Activated T-helper 1 cell treated with Interleukin-2 at 50 U/mL for 16 hours (primary cell): ENCODE data around the gene TACSTD2.
"Not testable (repeated sequence)": the region's sequence is repeated elsewhere in the genome, so short reads cannot be mapped to it uniquely, and the experiment has no call there.

Experiments used
- DNase-seq: peaks from one replicate; pipeline ENCODE4 v3.0.0-alpha.2; 2020; ENCODE audit warnings: low read depth

The TACSTD2 gene

DNA sequence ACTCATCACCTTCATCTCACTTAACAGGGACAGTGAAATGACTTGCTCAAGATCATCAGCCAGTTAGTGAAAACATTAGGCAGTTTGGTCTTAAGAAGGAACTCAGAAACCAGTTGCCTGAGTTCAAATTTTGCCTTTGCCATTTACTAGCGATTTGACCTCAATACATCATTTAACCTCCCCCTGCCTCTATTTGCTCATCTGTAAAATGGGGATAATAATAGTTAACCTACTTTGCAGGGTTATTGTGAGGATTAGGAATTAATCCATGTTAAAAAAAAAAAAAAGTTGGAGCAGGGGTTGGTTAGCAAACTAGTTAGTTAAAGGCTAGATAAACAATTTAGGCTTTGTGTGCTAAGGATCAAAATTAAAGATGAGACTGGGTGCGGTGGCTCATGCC lies 10.6 kb upstream of the TACSTD2 start:
- no peak for DNase-seq

DNA sequence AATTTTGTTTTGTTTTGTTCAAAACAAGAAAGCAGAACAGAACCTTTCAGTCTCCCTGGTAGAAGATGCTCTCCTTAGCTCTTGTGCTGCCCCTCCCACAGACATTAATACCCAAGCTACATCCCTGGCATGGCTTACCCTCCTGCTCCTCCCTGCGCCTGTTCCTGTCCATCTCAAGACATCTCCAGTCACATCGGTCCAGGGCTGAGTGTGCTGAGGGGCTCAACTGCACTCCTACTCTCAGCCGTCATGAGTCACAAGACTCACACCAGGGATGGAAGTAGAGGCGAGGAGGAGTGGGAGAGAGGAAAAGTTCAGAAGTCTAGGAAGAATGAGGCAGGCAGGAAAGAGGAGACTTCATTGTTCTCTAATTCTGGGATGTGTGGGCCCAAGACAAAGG lies 9.2 kb upstream of the TACSTD2 start:
- DNase-seq: no peak

DNA sequence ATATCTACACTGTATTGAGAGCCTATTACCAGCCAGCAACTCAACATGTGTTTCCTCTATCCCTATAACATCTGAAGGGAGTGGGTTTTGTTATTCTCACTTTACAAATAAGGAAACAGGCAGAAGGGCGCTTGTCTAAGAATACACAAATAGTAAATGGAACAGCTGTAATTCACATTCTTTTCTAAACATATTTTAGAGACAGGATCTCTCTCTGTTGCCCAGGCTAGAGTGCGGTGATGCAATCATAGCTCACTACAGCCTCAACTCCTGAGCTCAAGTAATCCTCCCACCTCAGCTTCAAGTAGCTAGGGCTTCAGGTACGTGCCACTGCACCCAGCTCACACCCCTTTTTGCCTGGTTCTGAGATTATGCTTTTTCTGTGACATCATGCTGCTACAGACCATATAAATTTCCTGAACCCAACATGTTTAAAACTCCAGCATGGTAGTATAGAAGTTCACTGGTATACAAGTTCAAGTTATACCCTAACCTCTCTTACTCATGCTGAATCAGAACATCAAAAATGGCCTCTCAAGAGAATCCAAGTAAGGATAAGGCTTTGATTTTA lies 8.6 kb upstream of the TACSTD2 start:
- DNase-seq: no peak

DNA sequence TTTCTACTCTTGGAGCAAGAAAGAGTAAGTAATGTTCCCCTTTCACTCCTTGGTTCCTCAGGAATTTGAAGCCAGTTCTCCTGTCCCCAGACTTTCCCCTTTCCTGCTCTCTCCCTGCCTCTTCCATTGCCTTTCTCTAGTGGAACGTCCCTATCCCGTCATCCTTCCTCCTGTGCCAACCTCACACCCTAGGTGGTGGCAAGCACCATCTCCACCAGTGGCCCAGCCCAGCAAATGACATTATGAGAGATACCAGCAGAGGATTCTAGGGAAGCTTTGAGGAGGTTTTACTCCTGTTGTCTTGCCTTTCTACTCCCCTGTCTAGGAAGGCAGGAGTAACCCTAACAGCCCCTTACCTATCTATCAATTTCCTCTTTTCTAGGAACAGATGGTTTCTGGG lies 8.1 kb upstream of the TACSTD2 start:
- no peak for DNase-seq

DNA sequence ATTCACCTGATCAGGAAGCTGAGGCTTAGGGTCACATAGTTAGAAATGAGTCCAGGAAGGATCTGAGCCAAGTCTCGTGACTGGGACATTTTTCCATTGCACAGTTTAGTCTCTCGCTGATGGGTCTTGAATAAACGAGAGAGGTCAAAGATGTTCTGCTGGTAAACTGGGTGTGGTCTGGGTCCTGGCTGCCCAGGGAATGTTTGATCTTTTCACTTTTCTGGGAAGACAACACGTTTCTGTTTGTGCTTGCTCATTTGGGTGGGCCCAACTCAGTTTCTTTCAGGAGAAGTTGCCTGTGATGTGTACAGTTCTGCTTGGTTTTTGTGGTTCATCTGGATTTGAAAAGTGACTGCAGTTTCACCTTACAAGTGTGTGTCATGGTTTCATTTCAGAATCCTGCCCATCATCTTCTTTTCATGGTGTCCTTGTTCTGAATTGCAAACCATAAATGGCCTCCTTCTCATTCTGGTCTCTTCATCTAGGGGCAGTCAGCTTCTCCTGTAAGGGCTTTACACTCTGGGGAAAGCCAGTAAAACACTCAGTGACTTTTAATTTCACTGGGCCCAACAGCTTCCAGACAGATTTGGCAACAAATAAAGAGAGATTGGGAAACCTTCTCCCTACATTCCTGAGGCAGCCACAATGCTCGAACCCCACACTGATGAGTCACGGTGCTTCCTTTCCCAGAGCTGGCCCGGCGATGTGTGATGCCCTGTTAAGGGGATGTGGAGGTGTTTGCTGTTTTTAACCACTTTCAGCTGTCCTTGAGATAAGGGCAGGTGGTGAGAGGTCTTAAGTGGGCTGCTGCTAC lies 7.2 kb upstream of the TACSTD2 start:
- DNase-seq: no peak

DNA sequence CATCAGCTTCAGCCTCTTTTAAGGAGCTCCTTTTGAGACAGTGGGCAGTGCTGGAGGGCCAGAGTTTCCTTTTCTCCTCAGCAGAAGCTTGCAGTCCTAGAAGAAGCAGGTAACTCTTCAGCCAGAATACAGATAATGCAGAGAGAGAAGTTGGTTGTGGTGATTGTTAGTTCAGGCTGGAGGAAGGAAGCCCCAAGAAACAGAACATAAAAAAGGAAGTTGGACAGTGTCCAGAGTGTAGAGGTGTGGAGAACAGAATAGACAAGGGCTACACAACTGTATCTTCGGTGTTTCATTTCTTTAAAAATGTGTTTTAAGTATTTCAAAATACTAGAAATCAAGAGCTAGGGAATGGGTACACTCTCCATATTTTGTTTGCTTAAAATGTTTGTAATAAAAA lies 6.4 kb upstream of the TACSTD2 start:
- no peak for DNase-seq

DNA sequence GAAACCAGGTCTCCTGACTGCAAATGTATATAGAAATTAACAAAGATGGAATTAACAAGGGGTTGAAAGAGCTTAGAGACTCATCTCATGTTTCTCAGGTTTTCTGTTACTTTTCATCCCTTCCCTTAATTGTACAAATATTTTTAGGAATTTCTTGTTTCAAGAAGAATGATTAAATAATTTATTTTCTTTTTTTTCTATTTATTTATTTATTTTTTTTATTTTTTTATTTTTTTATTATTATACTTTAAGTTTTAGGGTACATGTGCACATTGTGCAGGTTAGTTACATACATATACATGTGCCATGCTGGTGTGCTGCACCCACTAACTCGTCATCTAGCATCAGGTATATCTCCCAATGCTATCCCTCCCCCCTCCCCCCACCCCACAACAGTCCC lies 5.1 kb upstream of the TACSTD2 start:
- not testable (repeated sequence) for DNase-seq

DNA sequence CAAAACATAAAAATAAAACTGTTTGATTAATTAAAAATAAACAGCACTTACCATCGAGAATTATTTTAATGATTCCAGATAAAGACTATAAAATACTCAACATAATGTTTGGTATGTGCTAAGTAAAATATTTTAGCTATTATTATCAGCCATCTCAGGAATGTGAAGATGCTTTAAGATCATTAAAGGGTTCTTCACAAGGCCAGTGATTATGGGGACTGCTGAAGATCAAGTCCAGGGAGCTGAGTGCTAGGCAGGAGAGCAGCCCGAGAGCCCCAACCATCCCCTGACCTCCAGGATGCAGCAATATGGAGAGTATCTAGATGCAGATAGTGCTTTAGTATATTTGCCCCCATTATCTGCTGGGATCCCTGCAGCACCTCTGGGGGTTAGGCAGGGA lies 4.6 kb upstream of the TACSTD2 start:
- no peak for DNase-seq

DNA sequence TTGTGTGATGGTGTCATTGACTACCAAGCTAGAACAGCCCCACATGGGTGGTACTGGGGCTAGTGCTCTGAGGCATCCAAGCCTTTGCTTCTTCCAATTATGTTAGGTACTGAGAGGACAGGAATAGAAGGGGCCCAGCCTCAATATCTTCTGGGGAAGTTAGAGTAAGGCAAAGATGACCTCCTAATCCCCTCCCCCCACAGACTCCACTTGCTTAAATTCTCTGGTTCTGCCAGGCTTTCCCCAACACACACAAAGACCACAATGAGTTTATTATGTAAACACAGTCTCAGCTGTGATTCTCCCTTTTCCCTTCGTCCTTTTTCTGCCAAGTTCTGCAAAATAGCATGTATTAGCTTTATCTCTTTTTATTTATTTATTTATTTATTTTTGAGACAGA lies 3.1 kb upstream of the TACSTD2 start:
- no peak for DNase-seq

DNA sequence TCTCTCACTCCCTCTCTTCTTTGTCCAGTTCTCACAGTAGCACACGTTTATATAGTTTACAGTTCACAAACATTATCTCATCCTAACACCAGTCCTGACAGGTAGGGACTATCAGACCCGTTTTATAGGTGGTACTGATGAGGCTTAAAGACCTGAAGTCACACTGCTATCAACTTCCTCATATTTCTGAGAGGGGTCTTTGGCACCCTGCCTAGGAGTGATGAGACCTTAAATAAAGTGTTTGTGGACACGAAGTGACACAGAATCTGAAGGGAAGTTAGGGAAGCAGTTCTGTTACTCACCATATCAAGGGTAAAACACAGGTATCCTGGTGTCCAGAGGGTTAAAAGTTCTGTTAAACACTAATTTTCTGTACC lies 590 bp upstream of the TACSTD2 start:
- no peak for DNase-seq

DNA sequence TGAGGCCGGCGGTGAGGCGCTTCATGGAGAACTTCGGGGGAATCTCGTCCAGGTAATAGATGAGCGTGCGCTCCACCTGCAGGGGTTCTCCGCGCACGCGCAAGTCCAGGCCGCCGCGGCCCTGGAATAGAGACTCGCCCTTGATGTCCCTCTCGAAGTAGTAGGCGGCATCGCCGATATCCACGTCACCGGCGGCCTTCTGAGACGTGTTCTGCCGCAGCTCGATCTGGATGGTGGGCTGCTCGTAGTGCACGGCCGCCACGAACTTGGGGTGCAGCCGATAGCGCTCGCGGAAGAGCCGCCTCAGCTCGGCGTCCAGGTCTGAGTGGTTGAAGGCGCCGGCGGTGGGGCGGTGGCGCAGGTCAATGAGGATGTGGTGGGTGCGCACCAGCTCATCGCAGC lies 726 bp downstream of the TACSTD2 start:
- DNase-seq: no peak

DNA sequence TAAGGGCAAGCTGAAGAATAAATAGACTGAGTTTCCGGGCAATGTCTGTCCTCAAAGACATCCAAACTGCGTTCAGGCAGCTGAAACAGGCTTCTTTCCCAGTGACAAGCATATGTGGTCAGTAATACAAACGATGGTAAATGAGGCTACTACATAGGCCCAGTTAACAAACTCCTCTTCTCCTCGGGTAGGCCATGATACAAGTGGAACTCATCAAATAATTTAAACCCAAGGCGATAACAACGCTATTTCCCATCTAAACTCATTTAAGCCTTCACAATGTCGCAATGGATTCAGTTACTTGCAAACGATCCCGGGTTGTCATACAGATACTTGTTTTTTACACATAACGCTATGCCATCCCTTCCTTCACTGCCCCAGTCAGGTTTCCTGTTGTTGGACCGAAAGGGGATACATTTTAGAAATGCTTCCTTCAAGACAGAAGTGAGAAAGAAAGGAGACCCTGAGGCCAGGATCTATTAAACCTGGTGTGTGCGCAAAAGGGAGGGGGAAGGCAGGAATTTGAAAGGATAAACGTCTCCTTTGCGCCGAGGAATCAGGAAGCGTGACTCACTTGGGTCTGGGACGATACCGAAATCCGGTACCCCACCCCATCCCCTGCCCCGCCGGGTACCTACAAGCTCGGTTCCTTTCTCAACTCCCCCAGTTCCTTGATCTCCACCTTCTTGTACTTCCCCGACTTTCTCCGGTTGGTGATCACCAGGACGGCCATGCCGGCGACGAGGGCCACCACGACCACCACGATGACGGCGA lies 1.3 kb downstream of the TACSTD2 start:
- DNase-seq: no peak

DNA sequence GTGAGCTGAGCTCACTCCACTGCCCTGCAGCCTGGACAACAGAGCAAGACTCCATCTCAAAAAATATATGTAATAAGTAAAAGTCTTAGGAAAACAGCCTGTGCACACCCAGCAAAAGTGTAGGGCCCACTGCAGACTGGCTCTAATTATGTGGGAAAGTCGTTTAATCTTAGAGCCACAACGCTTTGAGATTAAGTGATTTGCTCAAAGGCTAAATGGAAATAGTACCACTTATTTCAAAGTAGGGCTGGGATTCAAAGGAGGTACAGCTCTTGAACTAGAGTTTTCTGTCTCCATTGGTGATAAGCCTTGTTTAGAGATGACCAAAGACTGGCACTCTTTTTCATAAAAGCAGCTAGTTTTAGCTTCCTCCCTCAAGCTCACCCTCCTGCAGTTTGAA lies 2.2 kb downstream of the TACSTD2 start:
- no peak for DNase-seq

DNA sequence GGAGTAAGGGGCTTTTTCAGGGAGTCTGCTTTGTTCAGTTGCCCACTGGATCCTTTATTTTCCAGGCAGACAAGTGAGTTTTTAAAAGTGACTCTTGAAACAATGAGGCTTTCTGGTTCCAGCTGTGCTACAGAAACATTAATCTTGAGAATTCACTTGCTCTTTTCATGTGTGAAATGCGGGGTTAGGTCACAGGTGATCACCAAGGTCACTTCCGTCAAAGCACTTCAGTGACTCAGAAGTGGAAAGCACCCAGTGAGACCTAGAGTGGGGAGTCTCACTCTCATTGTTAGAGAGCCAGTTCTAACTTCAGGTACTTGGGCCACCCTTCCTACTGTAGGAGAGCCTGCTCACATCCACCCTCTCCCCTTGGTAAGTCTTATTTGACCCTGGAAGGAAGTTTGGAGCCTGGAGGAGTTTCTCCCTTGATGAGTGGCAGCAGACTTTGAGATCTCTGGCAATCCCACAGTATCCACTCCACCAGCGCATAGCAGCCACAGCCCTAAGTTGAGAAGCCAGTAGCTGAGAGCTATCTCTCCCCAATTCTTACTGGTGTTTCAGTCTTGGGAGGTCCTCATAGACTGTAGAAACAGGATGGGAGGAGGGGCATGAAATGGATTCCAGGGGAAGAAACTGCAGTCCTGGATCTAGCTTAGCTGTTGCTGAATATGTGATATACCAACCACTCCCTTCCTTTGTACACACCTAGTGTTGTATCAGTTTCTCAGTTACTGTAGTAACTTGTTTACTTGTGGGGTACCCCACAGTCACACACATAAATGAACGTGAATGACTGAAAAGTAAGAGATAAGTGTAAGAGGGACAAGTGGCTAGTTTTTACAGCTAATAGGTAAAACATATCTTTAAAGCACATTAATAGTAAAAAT lies 3.1 kb downstream of the TACSTD2 start:
- DNase-seq: no peak

DNA sequence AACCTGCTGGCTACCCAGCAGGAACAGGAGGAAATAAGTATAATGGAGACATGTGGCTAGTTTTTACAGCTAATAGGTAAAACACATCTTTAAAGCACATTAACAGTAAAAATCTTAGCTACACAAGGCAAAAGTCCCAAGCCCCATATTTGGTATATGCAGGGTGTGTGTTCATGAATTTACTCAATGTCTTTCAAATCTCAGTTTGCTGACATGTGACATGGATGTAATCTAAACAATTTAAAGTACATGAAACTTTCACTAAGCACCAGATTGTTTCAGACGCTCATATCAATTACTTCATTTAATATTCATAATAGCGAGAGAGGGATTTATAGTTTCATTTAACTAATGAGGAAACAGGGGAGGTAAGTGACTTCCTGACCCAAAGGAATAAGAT lies 3.9 kb downstream of the TACSTD2 start:
- DNase-seq: no peak

DNA sequence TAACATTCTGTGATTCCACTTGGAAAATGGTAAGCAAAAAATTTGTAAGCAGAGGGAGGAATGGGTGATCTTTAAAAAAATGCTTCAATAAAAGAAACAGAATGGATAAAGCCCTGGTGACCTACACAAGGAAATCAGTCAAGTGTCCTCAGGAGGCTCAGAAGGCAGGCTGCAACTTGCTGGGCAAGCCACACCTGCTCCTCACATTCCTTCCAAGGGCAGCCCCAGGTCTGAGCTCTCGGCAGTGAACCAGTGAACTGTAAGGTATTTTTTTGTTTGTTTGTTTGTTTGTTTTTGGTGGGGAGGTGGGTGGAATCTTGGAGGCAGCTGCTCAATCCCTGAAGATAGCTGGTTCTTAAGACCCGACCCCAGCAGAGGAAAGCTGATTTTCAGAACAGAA lies 4.4 kb downstream of the TACSTD2 start:
- no peak for DNase-seq

DNA sequence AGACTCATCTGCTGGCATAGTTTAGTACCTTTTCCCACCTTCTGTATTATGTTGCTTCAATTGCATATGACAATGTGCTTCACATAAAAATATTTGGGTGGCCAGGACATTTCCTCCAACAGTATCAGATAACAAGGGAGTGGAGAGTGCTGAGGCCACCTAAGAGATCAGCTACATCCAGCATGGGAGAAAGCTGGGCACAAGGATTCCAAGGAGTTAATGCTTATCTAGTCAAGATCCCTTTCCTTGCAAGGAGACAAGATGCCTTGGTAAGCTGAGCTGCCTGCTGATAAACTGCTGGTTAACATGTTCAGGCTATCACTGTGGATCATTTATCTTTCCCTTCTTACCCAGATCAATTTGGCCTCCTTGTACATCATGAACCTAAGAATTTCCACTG lies 5.4 kb downstream of the TACSTD2 start:
- DNase-seq: no peak

DNA sequence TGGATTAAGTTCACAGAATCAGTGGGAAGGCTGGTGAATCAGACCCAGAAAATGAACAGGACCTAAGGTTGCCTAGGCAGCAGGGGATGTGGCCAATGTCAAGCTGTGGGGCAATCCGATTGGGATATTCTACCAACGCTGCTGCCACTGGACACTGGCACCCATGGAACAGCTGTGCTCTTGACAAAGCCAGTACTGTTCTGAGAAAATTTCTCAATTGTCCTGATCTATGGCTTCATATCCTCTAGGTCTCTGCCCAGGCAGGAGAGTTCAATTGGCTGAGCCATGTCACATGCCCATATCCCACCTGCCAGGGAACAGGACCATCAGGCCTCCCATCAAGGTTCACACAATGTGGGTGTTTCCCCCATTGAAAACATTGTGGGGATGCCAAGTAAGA lies 6.2 kb downstream of the TACSTD2 start:
- DNase-seq: no peak

DNA sequence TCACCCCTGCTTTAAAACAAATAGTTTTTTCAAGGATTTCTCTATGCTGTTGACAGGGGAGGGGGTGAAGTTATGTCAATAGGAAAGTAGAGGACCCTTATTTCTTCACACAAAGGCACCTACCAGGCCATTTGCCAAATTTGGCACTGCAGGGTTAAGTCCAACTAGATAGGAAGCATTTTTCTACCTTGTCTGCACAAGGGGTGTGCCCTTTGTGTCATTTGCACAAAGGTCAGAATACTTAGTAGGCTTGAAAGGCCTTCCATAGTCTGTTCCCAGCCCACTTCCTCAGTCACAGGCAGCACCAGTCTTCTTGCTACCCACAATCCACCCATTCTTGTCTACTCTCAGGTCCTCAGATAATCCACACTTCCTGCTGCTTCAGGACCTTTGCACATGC lies 7.0 kb downstream of the TACSTD2 start:
- DNase-seq: no peak

DNA sequence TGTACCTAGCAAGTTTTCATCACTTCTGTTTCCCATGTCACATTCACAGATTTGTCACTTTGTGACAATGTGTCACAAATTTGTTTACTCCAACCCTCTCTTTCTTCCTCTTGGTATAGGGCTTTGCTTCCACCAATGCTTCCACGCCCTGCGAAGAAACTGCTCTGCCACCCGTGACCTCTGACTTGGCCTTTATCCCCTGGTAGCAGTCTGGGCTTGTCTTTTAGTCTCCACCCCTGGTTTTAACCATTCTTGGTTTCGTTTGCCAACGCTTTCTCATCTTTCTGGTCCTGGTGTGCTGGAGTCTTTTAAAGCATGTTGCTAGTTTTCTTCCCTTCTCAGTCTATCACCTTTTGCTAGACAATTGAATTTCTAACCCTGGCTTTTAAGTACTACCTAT lies 8.1 kb downstream of the TACSTD2 start:
- DNase-seq: no peak

DNA sequence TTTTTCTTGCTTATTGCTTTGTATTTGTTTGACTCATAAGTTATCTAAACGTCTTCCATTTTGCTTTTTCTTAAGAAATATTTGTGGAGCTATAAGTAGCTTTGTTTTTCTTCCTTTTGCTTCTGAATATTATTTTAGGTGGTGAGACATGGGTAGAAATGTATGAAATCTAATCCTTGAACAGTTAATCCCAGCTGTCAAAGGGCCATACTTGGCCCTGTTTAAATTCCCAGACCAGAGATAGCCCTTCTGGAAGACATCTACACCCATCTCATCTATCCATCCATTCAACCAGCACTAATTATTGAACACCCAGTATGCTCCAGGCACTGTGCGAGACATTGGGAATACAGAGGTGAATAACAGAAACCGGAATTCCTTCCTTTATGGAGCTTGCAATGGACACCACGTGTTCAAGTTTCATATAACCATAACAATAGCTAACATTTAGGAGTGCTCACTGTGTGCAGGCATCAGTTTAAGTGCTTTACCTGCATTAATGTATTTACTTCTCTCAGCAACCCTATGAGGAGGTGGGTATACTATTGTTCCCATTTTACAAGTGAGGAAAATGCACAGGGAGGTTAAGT lies 8.7 kb downstream of the TACSTD2 start:
- DNase-seq: no peak

DNA sequence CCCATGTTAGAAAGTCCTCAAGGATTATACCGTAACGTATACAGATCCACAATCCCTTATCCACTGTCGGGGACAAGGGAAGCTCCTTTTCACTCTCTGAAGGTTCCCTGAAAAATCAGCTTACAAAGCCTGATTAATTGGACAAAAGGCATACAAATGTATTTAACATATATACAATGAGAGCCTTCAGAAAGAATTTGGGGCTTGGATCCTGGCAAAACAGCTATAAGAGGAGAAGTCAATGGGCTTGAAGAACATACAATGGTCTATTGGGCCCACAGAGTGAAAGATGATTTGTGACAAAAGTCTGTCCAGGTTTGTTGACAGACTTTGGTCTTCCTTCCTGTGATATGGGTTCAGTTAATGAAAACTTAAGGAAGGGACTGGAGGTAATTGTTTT lies 10.7 kb downstream of the TACSTD2 start:
- no peak for DNase-seq
